Loucy (cell line): ENCODE results near the gene FAM181B.

ENCODE experiments used
- H2AFZ ChIP-seq: fragments of 200-600 bp; sonication (generic); 2 replicates; pipeline ENCODE4 v1.6.0; 2016; ENCODE audit warnings: antibody characterized with exemption, mild to moderate bottlenecking, low read length, moderate library complexity
- H3F3A ChIP-seq: fragments of 200-600 bp; 2 replicates; pipeline ENCODE4 v1.6.0; 2016; ENCODE audit warnings: antibody characterized with exemption, low read depth, mild to moderate bottlenecking
- H3K27me3 ChIP-seq: fragments of 200-600 bp; sonication (generic); 2 replicates; pipeline ENCODE4 v1.6.1; 2014; ENCODE audit warnings: low read length, mild to moderate bottlenecking; ENCODE audit not compliant: insufficient read depth, poor library complexity, severe bottlenecking
- H3K36me3 ChIP-seq: fragments of 200-600 bp; sonication (generic); 2 replicates; pipeline ENCODE4 v1.6.1; 2016; ENCODE audit warnings: low read length; ENCODE audit not compliant: insufficient read depth
- H3K4me1 ChIP-seq: fragments of 200-600 bp; sonication (generic); 2 replicates; pipeline ENCODE4 v1.5.1; 2014; ENCODE audit warnings: low read length, mild to moderate bottlenecking; ENCODE audit not compliant: insufficient read depth, poor library complexity, severe bottlenecking
- H3K4me2 ChIP-seq: fragments of 200-600 bp; sonication (generic); 2 replicates; pipeline ENCODE4 v1.6.0; 2014; ENCODE audit warnings: antibody characterized with exemption, low read length, low read depth, mild to moderate bottlenecking; ENCODE audit not compliant: poor library complexity, severe bottlenecking
- H3K4me3 ChIP-seq: fragments of 200-600 bp; sonication (generic); 2 replicates; pipeline ENCODE4 v1.5.1; 2014; ENCODE audit warnings: low read length, mild to moderate bottlenecking, mixed read lengths; ENCODE audit not compliant: poor library complexity, severe bottlenecking
- H3K79me2 ChIP-seq: fragments of 200-600 bp; sonication (generic); 2 replicates; pipeline ENCODE4 v1.6.1; 2014; ENCODE audit warnings: low read length; ENCODE audit not compliant: insufficient read depth
- H3K9ac ChIP-seq: fragments of 200-600 bp; sonication (generic); 2 replicates; pipeline ENCODE4 v1.6.0; 2014; ENCODE audit warnings: mild to moderate bottlenecking, low read depth, low read length, moderate library complexity; ENCODE audit not compliant: poor library complexity, severe bottlenecking
- H3K9me2 ChIP-seq: fragments of 200-600 bp; sonication (generic); replicated peaks from 2 replicates; pipeline ENCODE4 v1.6.1; 2016; ENCODE audit warnings: low read depth, low read length, mixed read lengths
- H3K9me3 ChIP-seq: fragments of 200-600 bp; sonication (generic); 2 replicates; pipeline ENCODE4 v1.6.1; 2014; ENCODE audit warnings: mild to moderate bottlenecking, antibody characterized with exemption, low read length, low read depth; ENCODE audit not compliant: insufficient read depth
- H4K20me1 ChIP-seq: fragments of 200-600 bp; sonication (generic); 2 replicates; pipeline ENCODE4 v1.6.0; 2014; ENCODE audit warnings: antibody characterized with exemption, low read length, mild to moderate bottlenecking; ENCODE audit not compliant: insufficient read depth, poor library complexity, severe bottlenecking
- EZH2phosphoT487 ChIP-seq: fragments of 200-600 bp; IDR thresholded peaks from 2 replicates; pipeline ENCODE4 v1.6.1; 2018; ENCODE audit warnings: antibody characterized with exemption, mild to moderate bottlenecking, moderate library complexity, borderline replicate concordance
- TF ChIP-seq, protein P1 (sequence below): fragments of 200-600 bp; sonication (generic); conservative IDR thresholded peaks from 2 replicates; pipeline ENCODE4 v1.5.1; 2014; ENCODE audit warnings: mild to moderate bottlenecking, antibody characterized with exemption, low read length

The FAM181B gene

GRCh38 chr11:82719361-82720105 is 14.1 kb downstream of the FAM181B start:
- no peak overlapping the region for H3K9ac ChIP-seq
- H3K36me3 ChIP-seq = no peaks in the 10 kb centered on the region
- no peak overlapping the region for H3K4me2 ChIP-seq
- H3F3A ChIP-seq = no peaks in the 10 kb centered on the region
- no peak for TF ChIP-seq EZH2phosphoT487
- TF ChIP-seq, protein P1, sequence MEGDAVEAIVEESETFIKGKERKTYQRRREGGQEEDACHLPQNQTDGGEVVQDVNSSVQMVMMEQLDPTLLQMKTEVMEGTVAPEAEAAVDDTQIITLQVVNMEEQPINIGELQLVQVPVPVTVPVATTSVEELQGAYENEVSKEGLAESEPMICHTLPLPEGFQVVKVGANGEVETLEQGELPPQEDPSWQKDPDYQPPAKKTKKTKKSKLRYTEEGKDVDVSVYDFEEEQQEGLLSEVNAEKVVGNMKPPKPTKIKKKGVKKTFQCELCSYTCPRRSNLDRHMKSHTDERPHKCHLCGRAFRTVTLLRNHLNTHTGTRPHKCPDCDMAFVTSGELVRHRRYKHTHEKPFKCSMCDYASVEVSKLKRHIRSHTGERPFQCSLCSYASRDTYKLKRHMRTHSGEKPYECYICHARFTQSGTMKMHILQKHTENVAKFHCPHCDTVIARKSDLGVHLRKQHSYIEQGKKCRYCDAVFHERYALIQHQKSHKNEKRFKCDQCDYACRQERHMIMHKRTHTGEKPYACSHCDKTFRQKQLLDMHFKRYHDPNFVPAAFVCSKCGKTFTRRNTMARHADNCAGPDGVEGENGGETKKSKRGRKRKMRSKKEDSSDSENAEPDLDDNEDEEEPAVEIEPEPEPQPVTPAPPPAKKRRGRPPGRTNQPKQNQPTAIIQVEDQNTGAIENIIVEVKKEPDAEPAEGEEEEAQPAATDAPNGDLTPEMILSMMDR = no peak
- no peaks in the 10 kb centered on the region for H3K79me2 ChIP-seq
- H3K9me2 ChIP-seq = no peaks in the 10 kb centered on the region
- no peak overlapping the region for H2AFZ ChIP-seq
- H3K27me3 ChIP-seq = no peaks in the 10 kb centered on the region
- H3K4me3 ChIP-seq = no peak overlapping the region
- H3K9me3 ChIP-seq = no peaks in the 10 kb centered on the region
- no peaks in the 10 kb centered on the region for H3K4me1 ChIP-seq
- no peaks in the 10 kb centered on the region for H4K20me1 ChIP-seq

- Histone ChIP-seq H3F3A (no peaks in the 10 kb centered on the region), H3K4me3 (no peak overlapping the region), H3K36me3 (no peaks in the 10 kb centered on the region), H2AFZ (no peak overlapping the region), H3K4me2 (no peak overlapping the region), H3K27me3 (no peaks in the 10 kb centered on the region), H3K79me2 (no peaks in the 10 kb centered on the region), H3K9ac (no peak overlapping the region), H4K20me1 (no peaks in the 10 kb centered on the region), H3K9me2 (no peaks in the 10 kb centered on the region), H3K9me3 (no peaks in the 10 kb centered on the region), H3K4me1 (no peaks in the 10 kb centered on the region)
- TF ChIP-seq, protein P1 = no peak
- TF ChIP-seq EZH2phosphoT487 = no peak
These were observed 14.8 kb downstream of the FAM181B start for GRCh38 chr11:82718821-82719220.

GRCh38 chr11:82718307-82718706 is 15.4 kb downstream of the FAM181B start:
- no peaks in the 10 kb centered on the region for H3K9me2 ChIP-seq
- no peaks in the 10 kb centered on the region for H3K79me2 ChIP-seq
- H3K4me3 ChIP-seq = no peak overlapping the region
- H3K9me3 ChIP-seq = no peaks in the 10 kb centered on the region
- H2AFZ ChIP-seq = peak overlapping the region; percentile 92
- H3K4me2 ChIP-seq = no peak overlapping the region
- no peaks in the 10 kb centered on the region for H4K20me1 ChIP-seq
- no peaks in the 10 kb centered on the region for H3F3A ChIP-seq
- H3K27me3 ChIP-seq = peaks cover 2% of the 10 kb centered on the region
- no peak for TF ChIP-seq EZH2phosphoT487
- TF ChIP-seq, protein P1 = peak; percentile 83
- no peak overlapping the region for H3K9ac ChIP-seq
- no peaks in the 10 kb centered on the region for H3K36me3 ChIP-seq
- no peaks in the 10 kb centered on the region for H3K4me1 ChIP-seq
